Measurements from ENCODE around the gene MDM2.

Gene MDM2

DNA sequence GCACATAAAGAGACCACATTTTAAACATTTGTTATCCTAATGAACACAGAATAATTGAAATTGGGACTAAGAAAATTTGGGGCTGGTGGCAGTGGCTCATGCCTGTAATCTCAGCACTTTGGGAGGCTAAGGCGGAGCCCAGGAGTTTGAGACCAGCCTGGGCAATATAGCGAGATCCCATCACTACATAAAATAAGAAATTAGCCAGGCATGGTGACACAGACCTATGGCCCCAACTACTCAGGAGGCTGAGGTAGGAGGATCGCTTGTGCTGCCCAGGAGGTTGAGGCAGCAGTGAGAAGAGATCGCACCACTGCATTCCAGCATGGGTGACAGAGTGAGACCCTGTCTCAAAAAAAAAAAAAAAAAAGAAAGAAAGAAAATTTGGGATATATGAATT is 65.3 kb downstream of the MDM2 start:
- no peak for DNase-seq (ENCODE audit: low read depth)
- no peak overlapping the region for H3K4me3 ChIP-seq (ENCODE audit: low read length)
- TF ChIP-seq, protein P1, sequence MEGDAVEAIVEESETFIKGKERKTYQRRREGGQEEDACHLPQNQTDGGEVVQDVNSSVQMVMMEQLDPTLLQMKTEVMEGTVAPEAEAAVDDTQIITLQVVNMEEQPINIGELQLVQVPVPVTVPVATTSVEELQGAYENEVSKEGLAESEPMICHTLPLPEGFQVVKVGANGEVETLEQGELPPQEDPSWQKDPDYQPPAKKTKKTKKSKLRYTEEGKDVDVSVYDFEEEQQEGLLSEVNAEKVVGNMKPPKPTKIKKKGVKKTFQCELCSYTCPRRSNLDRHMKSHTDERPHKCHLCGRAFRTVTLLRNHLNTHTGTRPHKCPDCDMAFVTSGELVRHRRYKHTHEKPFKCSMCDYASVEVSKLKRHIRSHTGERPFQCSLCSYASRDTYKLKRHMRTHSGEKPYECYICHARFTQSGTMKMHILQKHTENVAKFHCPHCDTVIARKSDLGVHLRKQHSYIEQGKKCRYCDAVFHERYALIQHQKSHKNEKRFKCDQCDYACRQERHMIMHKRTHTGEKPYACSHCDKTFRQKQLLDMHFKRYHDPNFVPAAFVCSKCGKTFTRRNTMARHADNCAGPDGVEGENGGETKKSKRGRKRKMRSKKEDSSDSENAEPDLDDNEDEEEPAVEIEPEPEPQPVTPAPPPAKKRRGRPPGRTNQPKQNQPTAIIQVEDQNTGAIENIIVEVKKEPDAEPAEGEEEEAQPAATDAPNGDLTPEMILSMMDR (conservative IDR thresholded peaks at IDR 0.05; ENCODE audit: low read depth, low read length) = no peak

DNA sequence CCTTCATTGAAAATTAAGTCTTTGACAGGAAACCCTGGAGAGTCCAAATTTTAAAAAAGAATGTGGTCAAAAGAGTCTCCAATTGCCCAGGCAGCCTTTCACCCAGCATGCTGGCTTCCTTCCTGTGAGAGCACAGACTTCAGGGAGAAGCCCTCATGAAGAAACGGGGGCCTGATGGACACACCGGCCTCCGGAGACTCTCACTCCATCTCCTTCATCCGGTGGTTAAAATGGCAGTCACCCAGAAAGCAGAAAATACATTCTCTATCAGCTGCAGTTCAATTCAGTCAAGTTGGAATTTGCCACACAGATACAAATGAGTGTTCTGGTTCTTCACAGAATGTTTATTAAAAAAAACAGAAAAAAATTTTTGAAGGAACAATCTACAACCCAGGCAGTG is 68.5 kb downstream of the MDM2 start:
- no peak for DNase-seq (ENCODE audit: low read depth)
- H3K4me3 ChIP-seq (ENCODE audit: low read length) = no peak overlapping the region
- TF ChIP-seq, protein P1 (conservative IDR thresholded peaks at IDR 0.05; ENCODE audit: low read depth, low read length) = no peak

DNA sequence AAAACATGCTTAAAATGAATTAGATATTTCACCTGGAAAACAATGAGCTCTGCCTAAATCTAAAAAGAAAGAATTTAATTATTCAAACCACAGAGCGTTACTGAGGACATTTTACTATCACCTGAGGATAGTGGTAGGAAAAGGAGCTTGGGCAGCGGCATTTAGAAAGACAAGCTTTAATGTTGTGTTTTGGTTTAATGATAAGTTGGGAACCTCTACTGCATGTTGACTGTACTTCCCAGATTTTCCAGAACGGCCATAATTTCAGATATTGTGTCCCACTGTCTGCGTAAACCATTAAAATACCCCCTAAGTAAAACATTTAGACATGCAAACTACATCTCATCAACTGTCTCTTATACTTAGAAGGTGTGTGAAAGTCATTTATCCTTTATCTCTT is 69.6 kb downstream of the MDM2 start:
- no peak for DNase-seq (ENCODE audit: low read depth)
- H3K4me3 ChIP-seq (ENCODE audit: low read length) = no peak overlapping the region
- TF ChIP-seq, protein P1 (conservative IDR thresholded peaks at IDR 0.05; ENCODE audit: low read depth, low read length) = no peak

DNA sequence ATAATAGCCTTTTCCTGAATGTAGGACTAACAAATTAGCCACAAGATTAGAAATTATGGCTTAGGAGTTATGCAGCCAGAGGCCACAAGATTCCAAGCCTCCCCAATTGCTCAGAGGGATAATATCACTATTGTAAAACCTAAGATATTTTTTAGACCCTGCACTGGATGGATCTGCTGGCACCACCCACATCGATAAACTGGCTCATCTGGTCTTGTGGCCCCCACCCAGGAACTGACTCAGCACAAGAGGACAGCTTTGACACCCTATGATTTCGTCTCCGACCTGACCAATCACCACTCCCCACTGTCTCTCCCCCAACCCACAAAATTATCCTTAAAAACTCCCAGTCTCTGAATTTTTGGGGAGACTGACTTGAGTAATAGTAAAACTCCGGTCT is 70.3 kb downstream of the MDM2 start:
- H3K4me3 ChIP-seq (ENCODE audit: low read length) = no peak overlapping the region
- TF ChIP-seq, protein P1 (conservative IDR thresholded peaks at IDR 0.05; ENCODE audit: low read depth, low read length) = no peak
- no peak for DNase-seq (ENCODE audit: low read depth)

DNA sequence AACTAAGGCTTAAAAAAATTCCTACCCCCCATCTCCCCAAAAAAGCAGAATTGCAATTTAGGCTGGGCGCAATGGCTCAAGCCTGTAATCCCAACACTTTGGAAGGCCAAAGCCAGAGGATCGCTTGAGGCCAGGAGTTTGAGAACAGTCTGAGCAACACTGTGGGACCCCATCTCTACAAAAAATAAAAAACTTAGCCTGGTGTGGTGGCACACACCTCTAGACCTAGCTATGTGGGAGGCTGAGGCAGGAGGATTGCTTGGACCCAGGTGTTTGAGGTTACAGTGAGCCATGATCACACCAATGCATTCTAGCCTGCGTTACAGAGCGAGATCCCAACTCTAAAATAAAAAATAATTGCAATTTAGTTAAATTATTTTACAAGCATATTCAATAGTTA is 70.9 kb downstream of the MDM2 start:
- DNase-seq (ENCODE audit: low read depth) = no peak
- H3K4me3 ChIP-seq (ENCODE audit: low read length) = no peak overlapping the region
- TF ChIP-seq, protein P1 (conservative IDR thresholded peaks at IDR 0.05; ENCODE audit: low read depth, low read length) = no peak

DNA sequence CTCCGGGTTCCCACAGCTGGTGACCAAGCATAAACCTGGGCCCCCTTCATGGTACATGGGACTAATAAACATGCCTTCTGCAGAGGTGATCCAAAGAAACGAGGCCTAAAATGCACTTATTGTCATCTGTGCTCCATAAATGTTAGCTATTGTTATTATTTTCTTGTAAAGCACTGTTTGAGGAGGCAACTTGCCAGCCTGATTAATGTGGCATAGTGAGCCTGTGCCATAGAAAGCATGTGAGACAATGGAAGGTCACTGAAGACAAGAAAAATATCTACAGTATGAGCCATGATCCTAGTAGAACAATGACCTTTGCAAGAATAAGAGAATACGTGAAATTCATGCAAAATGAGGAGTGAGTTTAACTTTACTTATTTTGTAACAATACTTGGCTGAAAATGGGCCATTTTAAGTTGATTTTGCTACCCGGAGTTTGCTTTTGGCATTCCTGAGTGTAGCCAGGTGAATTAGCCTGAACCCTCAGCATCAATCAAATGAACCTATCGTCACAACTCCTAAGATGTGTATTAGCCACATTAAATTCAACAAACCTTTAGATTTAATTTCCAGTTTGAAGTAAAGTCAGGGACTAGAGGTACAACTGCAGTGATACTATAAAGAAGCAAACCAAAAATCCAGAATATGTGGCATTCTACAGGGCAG is 72.8 kb downstream of the MDM2 start:
- no peak for DNase-seq (ENCODE audit: low read depth)
- TF ChIP-seq, protein P1 (conservative IDR thresholded peaks at IDR 0.05; ENCODE audit: low read depth, low read length) = no peak
- no peak overlapping the region for H3K4me3 ChIP-seq (ENCODE audit: low read length)

DNA sequence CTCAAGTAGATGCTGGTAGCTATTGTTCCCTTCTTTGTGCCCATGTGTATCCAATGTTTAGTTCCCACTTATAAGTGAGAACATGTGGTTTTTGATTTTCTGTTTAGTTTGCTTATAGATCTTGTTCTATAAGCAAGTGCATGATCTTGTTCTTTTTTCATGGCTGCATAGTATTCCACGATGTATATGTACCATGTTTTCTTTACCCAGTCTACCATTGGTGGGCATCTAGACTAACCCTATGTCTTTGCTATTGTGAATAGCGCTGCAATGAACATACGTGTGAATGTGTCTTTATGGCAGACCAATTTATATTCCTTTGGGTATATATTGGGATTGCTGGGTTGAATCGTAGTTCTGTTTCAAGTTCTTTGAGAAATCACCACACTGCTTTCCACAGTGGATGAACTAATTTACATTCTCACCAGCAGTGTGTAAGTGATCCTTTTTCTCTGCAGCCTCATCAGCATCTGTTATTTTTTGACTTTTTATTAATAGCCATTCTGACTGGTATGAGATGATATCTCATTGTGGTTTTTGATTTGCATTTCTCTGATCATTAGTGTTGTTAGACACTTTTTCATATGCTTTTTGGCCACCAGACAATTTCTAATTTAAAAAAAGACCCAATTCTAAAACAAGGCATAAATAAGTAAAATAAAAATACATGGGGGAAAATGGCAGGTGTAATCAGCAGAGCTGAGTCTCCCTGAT is 74.4 kb downstream of the MDM2 start:
- DNase-seq (ENCODE audit: low read depth) = no peak
- H3K4me3 ChIP-seq (ENCODE audit: low read length) = no peak overlapping the region
- TF ChIP-seq, protein P1 (conservative IDR thresholded peaks at IDR 0.05; ENCODE audit: low read depth, low read length) = no peak
